Colonic mucosa (tissue), 4 donors: ENCODE results near the gene SHISA6. TPM values are rescaled to one million over a fixed set of nuclear protein-coding genes. Genes with fewer than 3 reads are reported as not detected.
"Not testable (repeated sequence)": the region's sequence is repeated elsewhere in the genome, so short reads cannot be mapped to it uniquely, and the experiment has no call there.

Experiments
- DNase-seq: peaks from one replicate; pipeline ENCODE4 v3.0.0-alpha.2; 2020
- H3K27ac ChIP-seq: fragments of 200-600 bp; one replicate; pipeline ENCODE4 v1.8.0; 2021
- H3K27me3 ChIP-seq: fragments of 200-600 bp; one replicate; pipeline ENCODE4 v1.8.0; 2021
- H3K36me3 ChIP-seq: fragments of 200-600 bp; one replicate; pipeline ENCODE4 v1.8.0; 2021
- H3K4me1 ChIP-seq: fragments of 200-600 bp; one replicate; pipeline ENCODE4 v1.8.0; 2021; ENCODE audit warnings: mild to moderate bottlenecking
- H3K4me3 ChIP-seq: fragments of 200-600 bp; one replicate; pipeline ENCODE4 v1.8.0; 2021
- H3K9ac ChIP-seq, 2 donors: one replicate each; pipeline ENCODE4 v1.7.0; 2013; ENCODE audit warnings: control low read depth in 2 of 2, low read depth in 2 of 2, low read length in 2 of 2
- H3K9me3 ChIP-seq: fragments of 200-600 bp; one replicate; pipeline ENCODE4 v1.8.0; 2021
- CTCF ChIP-seq: fragments of 200-600 bp; IDR thresholded peaks from one replicate; pipeline ENCODE4 v1.8.0; 2022; ENCODE audit warnings: antibody characterized with exemption, mild to moderate bottlenecking
- intact Hi-C: fragments of 100-400 bp; cut with DNase I; formaldehyde crosslinking; loops from one replicate; pipeline ENCODE4 v1.14.1; 2022
- total RNA-seq, 2 donors: library from RNA; stranded (reverse); fragmentation: NEBNext Ultra II Directional in 1 of 2; extraction: Animal tissue kit (Norgen Biotek cat#: 25700) in 1 of 2; gene quantifications; one replicate each; pipeline ENCODE4 v1.2.1, GENCODE V29; 2021
- donor health status: healthy.
- donor health status: DM: no; HTN: no; CAD: no.
- donor health status: DM: no; HTN: no; CAD: no.

Gene SHISA6
- total RNA-seq, 2 donors from 2014 or later, result 0.45 to 0.59 TPM

GRCh38 chr17:11300201-11300600 lies 59.2 kb downstream of the SHISA6 start:
- Histone ChIP-seq H3K9ac (no peak overlapping the region), H3K27ac (no peak overlapping the region), H3K36me3 (no peaks in the 10 kb centered on the region), H3K4me1 (no peaks in the 10 kb centered on the region), H3K9me3 (no peaks in the 10 kb centered on the region), H3K4me3 (no peak overlapping the region), H3K27me3 (no peaks in the 10 kb centered on the region)
- DNase-seq, result no peak
- intact Hi-C loops, result no loop called here
- TF ChIP-seq CTCF, result no peak

DNA sequence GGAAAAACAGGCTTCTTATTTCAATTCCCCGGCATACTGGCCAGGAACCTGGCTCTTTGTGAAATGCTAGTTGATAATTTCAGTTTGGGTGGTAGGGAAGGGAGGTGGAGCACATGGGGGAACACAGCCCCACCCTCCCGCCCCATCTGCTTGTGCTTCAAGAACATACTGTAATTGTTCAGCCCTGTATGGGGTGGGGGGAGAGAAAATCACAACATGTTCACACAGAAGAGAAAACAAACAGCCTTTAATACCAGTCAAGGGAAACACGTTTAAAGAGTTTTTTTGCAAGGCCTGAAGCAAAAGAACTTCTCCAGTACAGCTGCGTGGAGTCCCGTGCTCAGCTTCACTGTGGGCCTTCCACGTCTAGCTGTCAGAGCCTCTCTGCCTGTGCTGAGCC lies 59.7 kb downstream of the SHISA6 start:
- TF ChIP-seq CTCF, result no peak
- no peak for DNase-seq
- intact Hi-C loops, result no loop called here
- no peak overlapping the region for H3K9ac ChIP-seq
- no peaks in the 10 kb centered on the region for H3K9me3 ChIP-seq
- no peaks in the 10 kb centered on the region for H3K27me3 ChIP-seq
- no peak overlapping the region for H3K4me3 ChIP-seq
- no peak overlapping the region for H3K27ac ChIP-seq
- H3K36me3 ChIP-seq, result no peaks in the 10 kb centered on the region
- no peaks in the 10 kb centered on the region for H3K4me1 ChIP-seq

GRCh38 chr17:11301874-11302273 lies 60.9 kb downstream of the SHISA6 start:
- H3K36me3 ChIP-seq, DNase-seq, H3K27ac ChIP-seq, H3K4me3 ChIP-seq, H3K4me1 ChIP-seq, intact Hi-C loops, H3K9ac ChIP-seq, H3K9me3 ChIP-seq, H3K27me3 ChIP-seq: not testable (repeated sequence)

DNA sequence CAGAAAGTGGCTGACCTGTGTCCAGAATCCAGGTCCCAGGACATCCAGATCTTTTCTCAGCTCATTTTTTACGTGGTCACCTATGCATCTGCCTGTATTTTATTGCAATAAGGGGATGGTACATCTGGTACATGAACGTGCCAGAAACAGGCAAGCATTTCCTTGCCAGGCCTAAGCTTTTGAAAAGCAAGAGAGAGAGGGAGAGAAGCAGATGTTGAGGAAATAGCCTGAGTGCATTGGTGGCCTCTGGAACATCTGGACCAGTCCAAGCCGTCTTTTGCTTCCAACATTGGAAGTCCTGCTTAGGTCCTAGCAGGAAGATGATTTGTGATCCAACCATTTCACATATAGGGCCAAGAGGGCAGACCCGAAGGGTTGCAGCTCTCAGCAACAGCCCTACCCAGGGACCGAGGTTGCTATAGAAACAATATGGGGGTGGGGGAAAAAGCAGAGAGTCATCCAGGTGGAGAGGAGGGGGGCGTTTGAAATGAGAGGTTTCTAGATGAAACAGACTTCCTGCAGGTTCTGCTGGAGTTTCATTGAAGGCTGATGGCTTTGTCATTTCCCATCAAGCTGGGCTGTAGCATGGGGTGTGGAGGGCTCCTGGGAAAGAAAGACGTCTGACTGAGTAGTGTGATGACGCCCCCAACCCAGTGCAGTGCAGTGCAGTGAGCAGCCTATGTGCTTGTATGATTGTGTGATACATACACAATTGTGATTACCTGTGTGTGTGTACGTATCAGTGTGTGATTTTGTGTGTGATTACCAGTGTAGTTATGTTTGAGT lies 61.6 kb downstream of the SHISA6 start:
- Histone ChIP-seq H3K9ac (no peak overlapping the region), H3K4me3 (no peak overlapping the region), H3K27me3 (no peaks in the 10 kb centered on the region), H3K27ac (no peak overlapping the region), H3K9me3 (no peaks in the 10 kb centered on the region), H3K4me1 (no peaks in the 10 kb centered on the region), H3K36me3 (no peaks in the 10 kb centered on the region)
- no peak for DNase-seq
- no peak for TF ChIP-seq CTCF
- intact Hi-C loops, result no loop called here

DNA sequence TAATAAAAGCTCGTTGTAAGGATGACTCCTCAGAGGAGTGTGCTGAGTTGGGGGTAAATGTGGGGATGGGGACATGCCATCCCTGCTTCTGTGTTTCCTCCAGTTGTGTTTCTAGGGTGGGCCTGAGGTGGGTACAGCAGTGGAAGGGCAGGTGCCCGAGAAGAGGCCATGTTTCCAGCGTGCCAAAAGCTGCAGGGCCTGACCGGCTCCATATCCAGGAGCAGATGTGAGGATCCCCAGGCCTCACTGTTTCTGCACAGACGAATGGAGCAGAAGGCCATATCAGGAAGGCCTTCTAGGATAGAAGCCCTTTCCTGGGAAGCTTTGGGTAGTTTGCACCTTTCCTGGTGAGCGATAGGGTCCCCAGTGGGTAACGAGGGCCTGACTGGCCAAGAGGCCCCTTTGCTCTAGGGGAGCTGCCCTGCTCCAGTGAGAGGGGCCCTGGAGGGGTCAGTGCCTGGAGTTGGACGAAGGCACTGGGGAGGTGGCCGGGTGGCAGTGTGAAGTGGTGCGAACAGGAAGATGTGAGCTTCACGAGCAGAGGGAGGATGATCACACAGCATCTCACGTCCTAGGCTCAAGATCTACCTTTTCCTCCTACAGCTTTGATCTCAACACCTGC lies 62.9 kb downstream of the SHISA6 start:
- Histone ChIP-seq H3K4me1 (no peaks in the 10 kb centered on the region), H3K27ac (no peak overlapping the region), H3K9me3 (no peaks in the 10 kb centered on the region), H3K36me3 (no peaks in the 10 kb centered on the region), H3K4me3 (no peak overlapping the region), H3K27me3 (no peaks in the 10 kb centered on the region), H3K9ac (no peak overlapping the region)
- intact Hi-C loops, result no loop called here
- no peak for TF ChIP-seq CTCF
- DNase-seq, result no peak

DNA sequence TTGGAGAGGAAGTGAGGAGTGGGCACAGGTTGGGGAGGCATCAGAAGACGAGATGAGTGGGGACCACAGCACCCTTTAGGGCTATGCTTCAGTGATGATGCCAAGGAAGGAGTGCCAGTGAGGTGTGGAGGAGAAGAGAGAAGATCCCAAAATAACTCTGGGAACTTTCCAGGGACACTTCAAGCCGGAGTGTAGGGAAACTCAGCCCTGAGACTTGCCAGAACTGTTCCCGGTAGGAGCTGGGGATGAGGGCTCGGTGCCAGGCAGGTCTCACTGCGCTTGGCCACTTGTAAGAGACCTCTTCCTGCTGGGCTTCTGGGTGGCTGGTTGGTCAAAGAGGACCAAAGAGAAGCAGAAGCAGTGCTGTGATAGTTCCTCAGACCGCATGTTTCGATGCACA lies 63.6 kb downstream of the SHISA6 start:
- DNase-seq, result no peak
- intact Hi-C loops, result no loop called here

More for the DNA sequence above, 63.6 kb downstream of the SHISA6 start:
- no peak for TF ChIP-seq CTCF
- H3K9me3 ChIP-seq, result no peaks in the 10 kb centered on the region
- no peak overlapping the region for H3K4me3 ChIP-seq
- H3K27me3 ChIP-seq, result no peaks in the 10 kb centered on the region
- H3K27ac ChIP-seq, result no peak overlapping the region
- no peak overlapping the region for H3K9ac ChIP-seq
- H3K36me3 ChIP-seq, result no peaks in the 10 kb centered on the region
- H3K4me1 ChIP-seq, result no peaks in the 10 kb centered on the region
